Skeletal muscle tissue (tissue), 4 donors: ENCODE data around the gene CLMP. TPM values are rescaled to one million over a fixed set of nuclear protein-coding genes. Genes with fewer than 3 reads are reported as not detected.

Source experiments
- H3K27ac ChIP-seq: one replicate; pipeline ENCODE4 v1.7.0; 2013; ENCODE audit warnings: mild to moderate bottlenecking, low read depth, low read length, inconsistent platforms
- H3K27me3 ChIP-seq, 3 donors: one replicate each; pipeline ENCODE4 v1.7.0; 2013; ENCODE audit warnings: low read length in 3 of 3; ENCODE audit not compliant: control insufficient read depth in 3 of 3, insufficient read depth in 3 of 3
- H3K36me3 ChIP-seq, 3 donors: one replicate each; pipeline ENCODE4 v1.7.0; 2013; ENCODE audit warnings: low read length in 3 of 3; ENCODE audit not compliant: control insufficient read depth in 3 of 3, insufficient read depth in 3 of 3
- H3K4me1 ChIP-seq, 3 donors: one replicate each; pipeline ENCODE4 v1.7.0; 2013; ENCODE audit warnings: low read length in 3 of 3, mild to moderate bottlenecking in 3 of 3; ENCODE audit not compliant: control insufficient read depth in 3 of 3, insufficient read depth in 3 of 3
- H3K4me3 ChIP-seq, 3 donors: one replicate each; pipeline ENCODE4 v1.7.0; 2013; ENCODE audit warnings: low read length in 3 of 3
- H3K9ac ChIP-seq, 3 donors: one replicate each; pipeline ENCODE4 v1.7.0; 2013; ENCODE audit warnings: low read length in 3 of 3, mild to moderate bottlenecking in 3 of 3, moderate library complexity in 2 of 3, low read depth in 1 of 3
- H3K9me3 ChIP-seq, 3 donors: one replicate each; pipeline ENCODE4 v1.7.0; 2013; ENCODE audit warnings: low read length in 3 of 3; ENCODE audit not compliant: control insufficient read depth in 3 of 3
- total RNA-seq: library from RNA; depleted of rRNA; stranded (reverse); fragments of >200 nt; gene quantifications from one replicate; pipeline ENCODE4 v1.2.3, GENCODE V29; 2014
- donor health status: Osteomylitis.

The CLMP gene
- total RNA-seq = 8.9 TPM

DNA sequence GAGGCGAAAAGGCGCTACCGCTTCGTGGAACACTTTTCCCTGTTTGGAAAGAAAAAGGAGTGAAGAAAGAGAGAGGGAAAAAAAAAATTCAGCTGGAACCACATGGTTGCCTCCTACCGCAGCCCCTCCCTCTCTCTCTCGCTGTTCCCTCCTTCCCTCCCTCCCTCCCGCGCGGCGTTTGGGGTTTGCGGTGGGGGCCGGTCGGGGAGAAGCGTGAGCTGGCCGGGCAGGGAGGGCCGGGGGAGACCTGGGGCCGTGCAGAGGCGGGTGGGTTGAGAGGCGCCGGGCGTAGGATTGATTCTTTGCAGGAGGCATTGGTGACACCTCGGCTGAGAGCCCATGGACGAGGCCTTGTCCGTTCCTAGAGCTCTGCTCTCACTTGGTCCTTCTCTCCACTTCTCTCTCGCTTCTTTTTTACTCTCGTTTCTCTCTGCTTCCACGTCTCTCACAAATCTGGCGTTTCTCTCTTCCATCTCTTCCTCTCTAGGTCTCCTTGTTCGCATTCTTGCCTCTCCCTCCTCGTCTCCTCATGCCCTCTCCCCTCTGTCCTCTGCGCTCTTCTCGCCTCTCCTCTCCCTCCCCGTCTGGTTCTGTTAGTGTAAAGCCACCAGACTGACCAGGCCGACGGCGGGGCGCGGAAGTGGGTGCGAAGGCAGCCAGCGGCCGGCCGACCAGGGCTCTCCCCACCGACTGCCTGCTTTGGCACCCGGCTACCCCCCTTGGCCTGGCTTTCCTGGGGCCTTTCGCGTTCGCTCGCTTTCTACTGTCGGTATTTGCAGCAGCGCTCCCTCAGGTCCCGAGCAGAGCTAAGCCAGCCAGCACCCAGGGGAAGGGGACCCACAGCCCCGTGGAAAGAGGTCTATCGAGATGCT is at the start of gene CLMP:
TSS of gene CLMP (minus strand) at position 61 of the 872 bp plus-strand sequence. CDS start 308 bp downstream, outside the sequence.
- H3K4me1 ChIP-seq = peaks cover 3 to 7% (median 4%) of the 10 kb centered on the region in 3 donors
- peak within 1 kb of the TSS; percentile 12 for H3K27ac ChIP-seq
- peaks cover 41 to 65% (median 43%) of the 10 kb centered on the region in 3 donors for H3K27me3 ChIP-seq
- H3K4me3 ChIP-seq = peak within 1 kb of the TSS; percentile 43 to 65 (median 61)
- no peaks in the 10 kb centered on the region for H3K36me3 ChIP-seq
- peak within 1 kb of the TSS; percentile 38 to 65 (median 60) for H3K9ac ChIP-seq
- no peaks in the 10 kb centered on the region for H3K9me3 ChIP-seq

DNA sequence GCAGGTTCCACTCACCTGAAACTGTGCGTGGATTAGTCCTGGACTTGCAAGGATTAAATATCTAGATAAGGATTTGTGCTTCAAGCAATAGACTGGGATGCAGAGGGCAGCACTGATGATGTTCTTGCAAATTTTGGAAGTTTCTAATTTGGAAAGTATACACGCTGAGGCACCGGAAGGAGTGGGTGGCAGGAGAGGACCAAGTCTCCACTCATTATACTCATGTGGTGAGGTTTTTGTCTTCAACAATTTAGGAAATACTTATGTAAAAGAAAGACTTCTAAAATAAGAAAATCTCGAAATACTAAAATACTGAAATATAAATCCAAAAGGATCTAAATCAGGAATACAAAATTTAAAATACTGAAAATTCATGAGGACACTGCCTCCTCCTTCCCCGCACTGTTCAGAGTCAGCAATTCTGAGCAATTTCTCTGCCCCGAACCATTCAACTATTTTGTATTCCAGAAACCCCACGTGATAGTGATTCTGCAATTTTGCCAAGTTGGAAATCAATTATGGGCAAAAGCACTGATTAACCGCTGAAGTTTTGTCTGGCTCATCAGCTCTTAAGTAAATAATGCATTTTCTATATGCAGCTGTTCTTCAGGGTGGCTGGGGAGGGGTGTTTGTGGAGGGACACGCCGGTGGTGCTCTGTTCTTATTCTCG is 47.0 kb upstream of the CLMP start:
- H3K36me3 ChIP-seq = no peaks in the 10 kb centered on the region
- H3K27me3 ChIP-seq = no peaks in the 10 kb centered on the region
- H3K4me3 ChIP-seq = no peak overlapping the region
- no peak overlapping the region for H3K9ac ChIP-seq
- H3K27ac ChIP-seq = no peak overlapping the region
- peaks cover 0 to 2% (median 0%) of the 10 kb centered on the region in 3 donors for H3K4me1 ChIP-seq
- no peaks in the 10 kb centered on the region for H3K9me3 ChIP-seq

DNA sequence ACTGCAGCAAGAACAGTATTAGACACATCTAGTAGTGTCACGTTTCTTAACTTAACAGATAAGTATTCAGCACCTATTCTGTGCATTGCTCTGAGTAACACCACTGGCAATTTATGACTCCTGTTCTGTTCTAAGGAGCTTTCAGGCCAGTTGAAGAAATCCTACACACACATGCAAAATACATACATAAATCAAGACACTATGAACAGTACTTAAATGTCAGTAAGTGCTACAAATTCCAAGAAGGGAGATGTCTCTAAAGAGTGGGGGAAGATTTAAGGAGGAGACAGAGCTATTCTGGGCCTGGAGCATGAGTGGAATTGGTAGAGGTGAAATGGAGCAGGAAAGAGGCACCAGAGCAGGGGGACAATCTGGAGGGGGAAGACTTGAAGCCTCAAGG is 46.2 kb upstream of the CLMP start:
- H3K4me3 ChIP-seq = no peak overlapping the region
- H3K27me3 ChIP-seq = no peaks in the 10 kb centered on the region
- H3K4me1 ChIP-seq = no peaks in the 10 kb centered on the region
- no peak overlapping the region for H3K27ac ChIP-seq
- H3K36me3 ChIP-seq = no peaks in the 10 kb centered on the region
- H3K9ac ChIP-seq = no peak overlapping the region
- no peaks in the 10 kb centered on the region for H3K9me3 ChIP-seq

DNA sequence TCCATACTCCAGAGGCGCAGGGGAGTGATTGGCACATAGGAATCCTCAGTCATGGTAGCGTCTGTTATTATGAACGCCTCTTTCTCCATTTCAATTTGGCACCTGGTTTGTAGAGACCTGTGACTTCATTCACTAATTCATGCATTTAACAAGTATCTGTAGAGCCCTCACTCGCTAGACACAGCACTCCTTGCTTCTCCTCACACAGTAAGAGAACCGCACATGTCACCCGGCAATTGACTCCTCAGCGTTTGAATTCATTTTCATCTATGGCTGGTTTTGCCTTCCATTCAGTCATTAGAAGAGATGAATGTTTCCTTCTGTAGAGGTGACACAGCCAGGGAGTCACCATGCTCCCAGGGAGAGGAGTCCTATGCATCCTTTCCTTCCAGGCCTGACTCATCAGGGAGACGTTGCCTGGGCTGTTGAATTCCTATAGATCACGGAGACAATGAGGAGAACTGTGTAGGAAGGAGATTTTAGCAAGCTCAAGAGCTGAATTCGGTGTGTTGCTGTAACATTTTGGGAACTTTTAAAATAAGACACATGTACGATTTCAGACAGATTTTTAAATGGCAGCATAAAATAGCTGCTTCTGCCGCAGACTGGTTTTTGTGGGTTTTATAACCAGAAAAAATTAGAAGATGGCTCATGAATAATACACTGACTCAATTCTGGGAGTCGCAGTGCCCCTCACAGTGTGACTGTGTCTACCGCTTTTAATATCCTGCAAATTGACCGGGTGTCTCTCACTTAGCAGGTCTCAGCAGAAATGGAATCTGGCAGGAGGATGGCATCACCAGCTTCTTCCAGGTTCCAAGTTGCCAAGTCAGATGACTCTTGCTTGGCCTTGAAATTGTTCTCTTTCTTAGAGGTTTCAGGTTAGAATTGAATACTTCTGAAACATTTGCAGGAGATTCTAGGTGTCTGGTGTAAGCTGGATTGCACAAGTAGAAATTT is 44.4 kb upstream of the CLMP start:
- Histone ChIP-seq H3K4me3 (no peak overlapping the region), H3K27me3 (no peaks in the 10 kb centered on the region), H3K27ac (no peak overlapping the region), H3K36me3 (no peaks in the 10 kb centered on the region), H3K9ac (no peak overlapping the region), H3K9me3 (no peaks in the 10 kb centered on the region), H3K4me1 (no peaks in the 10 kb centered on the region)

DNA sequence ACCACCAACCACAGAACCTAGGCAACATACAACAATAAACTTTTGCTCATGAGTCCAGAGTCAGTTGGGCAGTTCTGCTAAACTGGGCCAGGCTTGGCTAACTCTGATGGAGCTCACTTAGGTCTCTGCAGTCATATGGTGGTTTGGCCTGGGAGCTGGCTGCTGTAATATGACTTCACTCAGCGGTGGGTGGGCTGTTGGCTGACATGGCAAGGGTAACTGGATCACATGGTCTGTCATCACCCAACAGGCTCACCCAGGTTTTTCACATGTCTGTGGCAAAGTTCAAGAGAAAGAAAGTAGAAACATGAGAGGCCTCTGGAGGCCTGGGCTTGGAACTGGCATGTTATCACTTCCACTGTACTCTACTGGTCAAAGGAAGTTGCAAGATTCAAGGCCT is 43.2 kb upstream of the CLMP start:
- Histone ChIP-seq H3K9me3 (no peaks in the 10 kb centered on the region), H3K9ac (no peak overlapping the region), H3K4me3 (no peak overlapping the region), H3K27ac (no peak overlapping the region), H3K36me3 (no peaks in the 10 kb centered on the region), H3K27me3 (no peaks in the 10 kb centered on the region), H3K4me1 (no peaks in the 10 kb centered on the region)

DNA sequence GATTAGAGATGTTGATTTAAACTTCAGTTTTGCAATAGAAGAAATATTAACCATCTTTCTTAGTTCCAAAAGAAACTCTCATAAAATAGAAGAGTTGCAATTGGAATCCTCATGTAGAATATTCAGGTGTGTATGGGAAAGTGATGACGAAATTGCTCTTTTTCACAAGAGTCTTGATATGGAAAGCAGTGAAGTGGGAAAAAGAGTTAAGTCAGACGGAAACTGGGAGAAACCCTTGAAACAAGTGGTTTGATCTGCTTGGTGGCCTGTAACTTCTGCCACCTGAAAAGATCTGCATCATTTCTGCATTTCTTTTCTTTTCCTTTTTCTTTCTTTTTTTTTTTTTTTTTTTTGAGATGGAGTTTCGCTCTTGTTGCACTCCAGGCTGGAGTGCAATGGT is 41.8 kb upstream of the CLMP start:
- H3K4me1 ChIP-seq = no peaks in the 10 kb centered on the region
- no peak overlapping the region for H3K27ac ChIP-seq
- H3K9ac ChIP-seq = no peak overlapping the region
- H3K9me3 ChIP-seq = no peaks in the 10 kb centered on the region
- H3K36me3 ChIP-seq = no peaks in the 10 kb centered on the region
- no peaks in the 10 kb centered on the region for H3K27me3 ChIP-seq
- H3K4me3 ChIP-seq = no peak overlapping the region

DNA sequence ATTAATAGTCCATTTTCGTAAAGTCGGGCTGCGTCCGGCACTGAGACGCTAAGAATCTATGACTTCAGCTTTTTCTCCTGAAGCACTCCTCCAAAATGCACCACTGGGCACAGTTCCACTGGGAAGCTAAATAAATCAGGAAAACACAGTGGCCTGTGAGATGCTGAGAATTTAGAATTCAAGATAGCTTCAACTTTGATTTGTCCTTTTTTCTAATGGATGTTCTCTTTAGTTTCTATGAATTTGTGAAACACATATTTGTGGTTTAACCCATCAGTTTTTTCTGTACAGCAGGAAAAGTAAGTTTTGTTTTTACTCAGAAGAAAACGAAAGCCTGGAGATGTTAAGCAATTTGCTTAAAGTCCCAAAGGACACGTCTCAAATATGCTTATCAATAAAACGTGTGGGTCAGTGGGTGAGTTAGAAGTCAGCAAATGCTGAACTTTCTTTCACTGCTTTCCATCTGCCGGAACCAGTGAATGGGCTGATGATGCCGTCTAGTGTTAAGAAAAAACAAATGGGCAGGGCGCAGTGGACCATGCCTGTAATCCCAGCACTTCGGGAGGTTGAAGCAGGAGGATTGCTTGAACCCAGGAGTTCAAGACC is 40.7 kb upstream of the CLMP start:
- H3K27ac ChIP-seq = no peak overlapping the region
- H3K36me3 ChIP-seq = no peaks in the 10 kb centered on the region
- no peak overlapping the region for H3K4me3 ChIP-seq
- H3K9ac ChIP-seq = no peak overlapping the region
- no peaks in the 10 kb centered on the region for H3K9me3 ChIP-seq
- peaks cover 0 to 3% (median 0%) of the 10 kb centered on the region in 3 donors for H3K27me3 ChIP-seq
- no peaks in the 10 kb centered on the region for H3K4me1 ChIP-seq

GRCh38 chr11:123235117-123235655 is 40.1 kb upstream of the CLMP start:
- Histone ChIP-seq H3K9ac (no peak overlapping the region), H3K36me3 (no peaks in the 10 kb centered on the region), H3K27me3 (peaks cover 0 to 3% (median 0%) of the 10 kb centered on the region in 3 donors), H3K9me3 (no peaks in the 10 kb centered on the region), H3K4me3 (no peak overlapping the region), H3K4me1 (no peaks in the 10 kb centered on the region), H3K27ac (no peak overlapping the region)

GRCh38 chr11:123233975-123234334 is 38.9 kb upstream of the CLMP start:
- Histone ChIP-seq H3K36me3 (no peaks in the 10 kb centered on the region), H3K27ac (no peak overlapping the region), H3K27me3 (peaks cover 0 to 7% (median 0%) of the 10 kb centered on the region in 3 donors), H3K9ac (no peak overlapping the region), H3K4me1 (no peaks in the 10 kb centered on the region), H3K9me3 (no peaks in the 10 kb centered on the region), H3K4me3 (no peak overlapping the region)
